H9 (cell line): ENCODE results near the gene KRTAP10-4. TPM values are rescaled to one million over a fixed set of nuclear protein-coding genes. Genes with fewer than 3 reads are reported as not detected.
A peak's percentile ranks its signal among the peaks of the same experiment; 100 is the strongest.
"Not testable (repeated sequence)": the region's sequence is repeated elsewhere in the genome, so short reads cannot be mapped to it uniquely, and the experiment has no call there.

Source experiments
- DNase-seq: peaks from one replicate; pipeline ENCODE4 v3.0.0-alpha.2; 2017
- H2AFZ ChIP-seq: one replicate; pipeline ENCODE4 v1.6.1; 2013; ENCODE audit warnings: mild to moderate bottlenecking, low read length, control low read depth, moderate library complexity
- H2AK5ac ChIP-seq: 2 replicates; pipeline ENCODE4 v1.6.1; 2013; ENCODE audit warnings: low read length, control low read depth, mixed read lengths; ENCODE audit not compliant: insufficient read length
- H2BK120ac ChIP-seq: one replicate; pipeline ENCODE4 v1.6.1; 2013; ENCODE audit warnings: low read depth, mild to moderate bottlenecking, low read length, control low read depth, inconsistent platforms; ENCODE audit not compliant: poor library complexity, severe bottlenecking
- H2BK12ac ChIP-seq: 2 replicates; pipeline ENCODE4 v1.6.1; 2013; ENCODE audit warnings: low read length, control low read depth, mixed read lengths, low read depth; ENCODE audit not compliant: insufficient read length
- H2BK15ac ChIP-seq: 2 replicates; pipeline ENCODE4 v1.6.1; 2013; ENCODE audit warnings: low read depth, low read length, control low read depth
- H2BK20ac ChIP-seq: one replicate; pipeline ENCODE4 v1.6.1; 2013; ENCODE audit warnings: low read depth, mild to moderate bottlenecking, low read length, control low read depth, inconsistent platforms; ENCODE audit not compliant: poor library complexity, severe bottlenecking
- H2BK5ac ChIP-seq: 2 replicates; pipeline ENCODE4 v1.6.1; 2013; ENCODE audit warnings: low read length, control low read depth, mixed read lengths; ENCODE audit not compliant: insufficient read length
- H3K14ac ChIP-seq: 2 replicates; pipeline ENCODE4 v1.6.1; 2013; ENCODE audit warnings: low read length, control low read depth; ENCODE audit not compliant: insufficient read depth
- H3K18ac ChIP-seq: 2 replicates; pipeline ENCODE4 v1.6.1; 2013; ENCODE audit warnings: low read depth, mild to moderate bottlenecking, mixed read lengths, low read length, control low read depth; ENCODE audit not compliant: insufficient read length
- H3K23ac ChIP-seq: 2 replicates; pipeline ENCODE4 v1.6.1; 2013; ENCODE audit warnings: low read length, control low read depth, mixed read lengths, low read depth; ENCODE audit not compliant: insufficient read length
- H3K23me2 ChIP-seq: 2 replicates; pipeline ENCODE4 v1.6.1; 2013; ENCODE audit warnings: low read depth, mild to moderate bottlenecking, mixed read lengths, low read length, control low read depth; ENCODE audit not compliant: insufficient read length, poor library complexity, severe bottlenecking
- H3K27ac ChIP-seq: 2 replicates; pipeline ENCODE4 v1.5.1; 2013; ENCODE audit warnings: low read length, control low read depth, mixed read lengths, low read depth; ENCODE audit not compliant: insufficient read length
- H3K27me3 ChIP-seq: 2 replicates; pipeline ENCODE4 v1.6.1; 2013; ENCODE audit warnings: low read length, control low read depth, inconsistent platforms; ENCODE audit not compliant: insufficient read depth
- H3K4ac ChIP-seq: 2 replicates; pipeline ENCODE4 v1.6.1; 2013; ENCODE audit warnings: low read depth, mild to moderate bottlenecking, control low read depth, inconsistent platforms, low read length, moderate library complexity
- H3K4me1 ChIP-seq: 2 replicates; pipeline ENCODE4 v1.6.1; 2013; ENCODE audit warnings: low read length, control low read depth, inconsistent platforms; ENCODE audit not compliant: insufficient read depth
- H3K4me2 ChIP-seq: 2 replicates; pipeline ENCODE4 v1.6.1; 2013; ENCODE audit warnings: low read length, control low read depth, mixed read lengths; ENCODE audit not compliant: insufficient read length, insufficient read depth
- H3K56ac ChIP-seq: 2 replicates; pipeline ENCODE4 v1.6.1; 2013; ENCODE audit warnings: low read depth, mild to moderate bottlenecking, mixed read lengths, low read length, control low read depth; ENCODE audit not compliant: insufficient read length
- H3K79me1 ChIP-seq: 2 replicates; pipeline ENCODE4 v1.6.1; 2013; ENCODE audit warnings: low read depth, mild to moderate bottlenecking, moderate library complexity, low read length, control low read depth, inconsistent platforms; ENCODE audit not compliant: insufficient read depth, poor library complexity, severe bottlenecking
- H3K79me2 ChIP-seq: 2 replicates; pipeline ENCODE4 v1.6.1; 2013; ENCODE audit warnings: low read length, control low read depth, inconsistent platforms; ENCODE audit not compliant: insufficient read depth
- H3K9ac ChIP-seq: 2 replicates; pipeline ENCODE4 v1.6.1; 2013; ENCODE audit warnings: low read length, control low read depth, mixed read lengths; ENCODE audit not compliant: insufficient read length; ENCODE audit errors: extremely low read depth
- H3K9me3 ChIP-seq: one replicate; pipeline ENCODE4 v1.6.1; 2013; ENCODE audit warnings: low read depth, low read length, inconsistent platforms; ENCODE audit not compliant: control insufficient read depth
- H3T11ph ChIP-seq: one replicate; pipeline ENCODE4 v1.6.1; 2013; ENCODE audit warnings: mild to moderate bottlenecking, low read length, control low read depth, inconsistent platforms
- H4K20me1 ChIP-seq: one replicate; pipeline ENCODE4 v1.6.1; 2013; ENCODE audit not compliant: control insufficient read depth, insufficient read length, insufficient read depth
- H4K5ac ChIP-seq: 2 replicates; pipeline ENCODE4 v1.6.1; 2013; ENCODE audit warnings: low read depth, mild to moderate bottlenecking, mixed read lengths, low read length, control low read depth; ENCODE audit not compliant: insufficient read length
- H4K8ac ChIP-seq: replicated peaks from 2 replicates; pipeline ENCODE4 v1.6.1; 2013; ENCODE audit warnings: low read length, control low read depth, mixed read lengths, low read depth; ENCODE audit not compliant: insufficient read length
- H4K91ac ChIP-seq: 2 replicates; pipeline ENCODE4 v1.6.1; 2013; ENCODE audit warnings: low read depth, mild to moderate bottlenecking, moderate library complexity, mixed read lengths, low read length, control low read depth; ENCODE audit not compliant: insufficient read length
- H3K27ac Mint-ChIP-seq, 3 experiments: 2 replicates in 2 of 3; 3 replicates in 1 of 3; pipeline ENCODE4 v1.8.0; 2020 to 2021; ENCODE audit warnings: mixed read lengths in 3 of 3, mild to moderate bottlenecking in 1 of 3, moderate library complexity in 1 of 3
- H3K27me3 Mint-ChIP-seq: 2 replicates; pipeline ENCODE4 v1.8.0; 2021; ENCODE audit warnings: low read depth, mild to moderate bottlenecking, moderate library complexity, mixed read lengths
- H3K36me3 Mint-ChIP-seq, 3 experiments: 2 replicates in 2 of 3; 3 replicates in 1 of 3; pipeline ENCODE4 v1.8.0; 2020 to 2021; ENCODE audit warnings: low read depth in 3 of 3, mixed read lengths in 3 of 3; ENCODE audit not compliant: insufficient read depth in 1 of 3
- H3K4me1 Mint-ChIP-seq, 2 experiments: 2 replicates each; pipeline ENCODE4 v1.8.0; 2020; ENCODE audit warnings: mixed read lengths in 2 of 2
- H3K4me3 Mint-ChIP-seq, 2 experiments: 2 replicates in 1 of 2; 3 replicates in 1 of 2; pipeline ENCODE4 v1.8.0; 2020 to 2021; ENCODE audit warnings: mild to moderate bottlenecking in 2 of 2, mixed read lengths in 2 of 2, moderate library complexity in 1 of 2
- H3K9me3 Mint-ChIP-seq, 2 experiments: 2 replicates in 1 of 2; 3 replicates in 1 of 2; pipeline ENCODE4 v1.8.0; 2020; ENCODE audit warnings: mild to moderate bottlenecking in 2 of 2, mixed read lengths in 2 of 2, moderate library complexity in 1 of 2
- WGBS: extraction: QIAGEN DNeasy Blood & Tissue Kit; methylation state at CpG from one replicate; pipeline ENCODE4 v1.1.7; 2013; ENCODE audit warnings: missing lambda C conversion rate, low lambda C conversion rate, mixed read lengths; ENCODE audit not compliant: insufficient read length; ENCODE audit errors: extremely low coverage; 5-methylcytosine and 5-hydroxymethylcytosine counted together
- total RNA-seq: library from RNA; stranded (reverse); gene quantifications from 2 replicates; pipeline ENCODE4 v1.2.1, GENCODE V29; 2021
- TF ChIP-seq, protein P1 (sequence below): fragments of 200-600 bp; sonication (generic); conservative IDR thresholded peaks from 3 replicates; pipeline ENCODE4 v1.8.0; 2021; ENCODE audit warnings: antibody characterized with exemption, mild to moderate bottlenecking

KRTAP10-4 gene
- total RNA-seq, 1 experiment from 2014 or later = not detected

DNA sequence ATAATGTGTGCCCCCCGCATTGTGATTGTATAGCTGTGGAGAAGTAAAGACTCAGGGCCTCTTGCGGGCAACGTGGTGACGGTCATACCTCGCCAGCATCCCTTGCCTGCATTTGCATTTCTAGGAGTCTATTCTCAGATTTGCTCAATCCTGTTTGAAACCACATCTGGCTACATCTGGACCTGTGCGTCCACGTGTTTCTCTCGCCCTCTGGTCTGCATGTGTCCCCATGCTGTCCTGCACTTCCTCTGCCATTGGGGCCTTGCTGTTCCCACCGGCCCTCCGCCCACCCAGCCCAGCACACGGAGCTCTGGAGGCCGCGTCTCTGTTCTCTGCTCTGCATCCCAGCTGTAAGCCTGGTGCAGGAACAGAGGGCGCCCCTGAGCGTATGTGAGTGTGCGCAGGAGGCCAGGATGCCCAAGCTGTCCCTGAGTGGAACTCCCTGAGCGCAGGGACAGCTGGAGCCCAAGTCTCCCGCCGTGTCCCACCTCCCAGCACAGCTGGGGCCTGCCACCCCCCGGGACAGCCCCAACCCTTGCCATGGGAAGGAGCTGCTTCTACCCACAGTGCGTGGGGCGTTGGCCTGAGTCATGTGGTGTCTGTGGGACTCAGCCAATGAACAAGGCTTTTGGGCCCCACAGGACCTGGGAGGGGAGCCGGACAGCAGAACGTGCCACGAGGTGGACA, 23.9 kb upstream of the KRTAP10-4 start:
- H3K27me3 Mint-ChIP-seq = peaks cover 3% of the 10 kb centered on the region
- Histone ChIP-seq H3K18ac (peak overlapping the region; percentile 86), H2AFZ (no peak overlapping the region), H3K79me2 (no peaks in the 10 kb centered on the region), H2AK5ac (no peak overlapping the region), H2BK12ac (no peak overlapping the region), H4K20me1 (no peaks in the 10 kb centered on the region), H3K23me2 (no peaks in the 10 kb centered on the region), H3K23ac (no peak overlapping the region), H3K9me3 (no peaks in the 10 kb centered on the region), H3K27ac (no peak overlapping the region), H3K79me1 (no peaks in the 10 kb centered on the region), H3K4me2 (no peak overlapping the region), H4K91ac (no peak overlapping the region), H2BK20ac (no peak overlapping the region), H2BK5ac (no peak overlapping the region), H3K56ac (no peak overlapping the region), H4K8ac (no peak overlapping the region), H4K5ac (no peak overlapping the region), H2BK15ac (no peak overlapping the region), H3K27me3 (no peaks in the 10 kb centered on the region), H3K9ac (no peak overlapping the region), H3K14ac (peak overlapping the region; percentile 62; the same call in 1 of the 2 replicates), H3K4ac (no peak overlapping the region; the same call in 1 of the 2 replicates), H3K4me1 (peaks cover 6% of the 10 kb centered on the region; the same call in 1 of the 2 replicates), H2BK120ac (no peak overlapping the region), H3T11ph (no peak overlapping the region)
- H3K36me3 Mint-ChIP-seq = peaks cover 0 to 19% (median 9%) of the 10 kb centered on the region in 3 experiments; a peak in 3 of 7 replicates
- H3K4me1 Mint-ChIP-seq = peaks cover 43 to 54% of the 10 kb centered on the region in 2 experiments
- peak overlapping the region; percentile 0 to 87 (median 78); a peak in 5 of 7 replicates for H3K27ac Mint-ChIP-seq
- H3K9me3 Mint-ChIP-seq = peaks cover 10 to 18% of the 10 kb centered on the region in 2 experiments; a peak in 4 of 5 replicates
- H3K4me3 Mint-ChIP-seq = no peak overlapping the region
- TF ChIP-seq, protein P1, sequence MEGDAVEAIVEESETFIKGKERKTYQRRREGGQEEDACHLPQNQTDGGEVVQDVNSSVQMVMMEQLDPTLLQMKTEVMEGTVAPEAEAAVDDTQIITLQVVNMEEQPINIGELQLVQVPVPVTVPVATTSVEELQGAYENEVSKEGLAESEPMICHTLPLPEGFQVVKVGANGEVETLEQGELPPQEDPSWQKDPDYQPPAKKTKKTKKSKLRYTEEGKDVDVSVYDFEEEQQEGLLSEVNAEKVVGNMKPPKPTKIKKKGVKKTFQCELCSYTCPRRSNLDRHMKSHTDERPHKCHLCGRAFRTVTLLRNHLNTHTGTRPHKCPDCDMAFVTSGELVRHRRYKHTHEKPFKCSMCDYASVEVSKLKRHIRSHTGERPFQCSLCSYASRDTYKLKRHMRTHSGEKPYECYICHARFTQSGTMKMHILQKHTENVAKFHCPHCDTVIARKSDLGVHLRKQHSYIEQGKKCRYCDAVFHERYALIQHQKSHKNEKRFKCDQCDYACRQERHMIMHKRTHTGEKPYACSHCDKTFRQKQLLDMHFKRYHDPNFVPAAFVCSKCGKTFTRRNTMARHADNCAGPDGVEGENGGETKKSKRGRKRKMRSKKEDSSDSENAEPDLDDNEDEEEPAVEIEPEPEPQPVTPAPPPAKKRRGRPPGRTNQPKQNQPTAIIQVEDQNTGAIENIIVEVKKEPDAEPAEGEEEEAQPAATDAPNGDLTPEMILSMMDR = 0 out of 3 replicates have a peak, but pooled peaks have one; percentile 23
- no CpG with 5 or more reads among the region's 25 CpGs for WGBS
- DNase-seq = peak; percentile 63

DNA sequence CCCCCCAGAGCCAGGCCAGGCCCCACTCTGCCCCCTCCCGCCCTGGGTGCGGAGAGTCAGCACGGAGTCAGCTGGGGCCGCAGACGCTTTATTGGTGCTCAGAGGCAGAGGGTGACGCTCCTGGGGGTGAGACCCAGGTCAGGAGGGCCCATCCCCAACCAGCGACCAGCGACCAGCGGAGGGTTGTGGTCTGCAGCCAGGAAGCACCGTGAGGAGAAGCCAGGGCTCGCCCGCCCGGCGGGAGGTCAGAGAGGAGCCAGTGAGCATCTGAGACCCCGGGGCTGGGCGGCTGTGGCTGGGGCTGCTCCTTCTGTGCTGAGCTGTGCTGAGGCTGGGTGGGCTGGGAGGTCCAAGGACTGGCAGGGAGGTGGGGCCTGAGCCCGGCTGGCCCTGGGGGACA, 23.2 kb upstream of the KRTAP10-4 start:
- not testable (repeated sequence) for H3K9me3 ChIP-seq, H3K79me1 ChIP-seq, H3K18ac ChIP-seq, H4K91ac ChIP-seq, H2BK12ac ChIP-seq, H4K20me1 ChIP-seq, H2AK5ac ChIP-seq, H3K23ac ChIP-seq, H4K5ac ChIP-seq, H3K27ac ChIP-seq, H3K4me1 ChIP-seq, H3T11ph ChIP-seq, H3K79me2 ChIP-seq, H3K4me2 ChIP-seq, H3K56ac ChIP-seq, H3K23me2 ChIP-seq, H2AFZ ChIP-seq, H3K14ac ChIP-seq, H4K8ac ChIP-seq, H3K27me3 ChIP-seq, H3K4ac ChIP-seq, H3K27me3 Mint-ChIP-seq, H3K9ac ChIP-seq, H2BK5ac ChIP-seq, H2BK20ac ChIP-seq, H3K4me3 Mint-ChIP-seq, H2BK15ac ChIP-seq, H2BK120ac ChIP-seq
- H3K36me3 Mint-ChIP-seq = peaks cover 0 to 18% (median 9%) of the 10 kb centered on the region in 3 experiments; a peak in 3 of 7 replicates
- DNase-seq = peak; percentile 36
- WGBS = no CpG with 5 or more reads among the region's 17 CpGs
- peaks cover 42 to 54% of the 10 kb centered on the region in 2 experiments for H3K4me1 Mint-ChIP-seq
- peak overlapping the region in 1 of 3 experiments; percentile 82; a peak in 1 of 7 replicates for H3K27ac Mint-ChIP-seq
- H3K9me3 Mint-ChIP-seq = peaks cover 10 to 16% of the 10 kb centered on the region in 2 experiments; a peak in 4 of 5 replicates
